SJSA1 (cell line): ENCODE results near the gene ATL1. TPM values are rescaled to one million over a fixed set of nuclear protein-coding genes. Genes with fewer than 3 reads are reported as not detected.
A peak's percentile ranks its signal among the peaks of the same experiment; 100 is the strongest.
"Not testable (repeated sequence)": the region's sequence is repeated elsewhere in the genome, so short reads cannot be mapped to it uniquely, and the experiment has no call there.

ENCODE experiments used
- DNase-seq, 2 experiments: peaks; one replicate each; pipeline ENCODE4 v3.0.0-alpha.2; 2015 to 2020; ENCODE audit warnings: low spot score in 2 of 2, low read depth in 1 of 2
- H3K27ac ChIP-seq: fragments of 250-450 bp; sonication (Bioruptor Pico); 2 replicates; pipeline ENCODE4 v1.5.1; 2020; ENCODE audit warnings: mild to moderate bottlenecking, moderate library complexity
- H3K27me3 ChIP-seq: fragments of 250-450 bp; sonication (Bioruptor Pico); replicated peaks from 2 replicates; pipeline ENCODE4 v1.5.1; 2020; ENCODE audit warnings: mild to moderate bottlenecking, moderate library complexity
- H3K36me3 ChIP-seq: fragments of 250-450 bp; sonication (Bioruptor Pico); 2 replicates; pipeline ENCODE4 v1.5.1; 2020; ENCODE audit warnings: mild to moderate bottlenecking
- H3K4me1 ChIP-seq: fragments of 250-450 bp; sonication (Bioruptor Pico); replicated peaks from 2 replicates; pipeline ENCODE4 v1.6.1; 2021; ENCODE audit warnings: mild to moderate bottlenecking
- H3K4me3 ChIP-seq: fragments of 250-450 bp; sonication (Bioruptor Pico); 2 replicates; pipeline ENCODE4 v1.5.1; 2020; ENCODE audit warnings: mild to moderate bottlenecking
- H3K9me3 ChIP-seq: fragments of 250-450 bp; sonication (Bioruptor Pico); replicated peaks from 2 replicates; pipeline ENCODE4 v1.5.1; 2020; ENCODE audit warnings: mild to moderate bottlenecking
- total RNA-seq: library from RNA; depleted of rRNA; stranded (reverse); fragments of >200 nt; shearing (Covaris generic); gene quantifications from 2 replicates; pipeline ENCODE4 v1.2.3, GENCODE V29; 2014

The ATL1 gene
- total RNA-seq, 1 experiment from 2014 or later, result 11.2 TPM

DNA sequence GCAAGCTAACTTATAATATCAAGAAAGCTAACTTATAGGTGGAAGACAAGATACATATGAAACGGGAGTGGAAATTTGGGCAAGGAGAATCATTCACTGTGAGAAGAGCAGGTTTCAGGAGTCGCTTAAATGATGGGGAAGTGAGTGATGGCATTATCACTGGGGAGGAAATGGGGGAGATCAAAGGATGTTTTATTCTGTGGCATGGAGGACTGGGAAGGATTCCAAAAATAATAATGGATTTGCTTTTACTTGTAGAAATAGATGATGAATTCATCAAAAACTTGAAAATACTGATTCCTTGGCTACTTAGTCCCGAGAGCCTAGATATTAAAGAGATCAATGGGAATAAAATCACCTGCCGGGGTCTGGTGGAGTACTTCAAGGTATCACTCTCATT is 60.4 kb downstream of the ATL1 start:
- Histone ChIP-seq H3K36me3 (no peaks in the 10 kb centered on the region), H3K4me3 (no peak overlapping the region), H3K27me3 (no peaks in the 10 kb centered on the region), H3K4me1 (no peaks in the 10 kb centered on the region), H3K9me3 (no peaks in the 10 kb centered on the region), H3K27ac (no peak overlapping the region)
- DNase-seq, result no peak

DNA sequence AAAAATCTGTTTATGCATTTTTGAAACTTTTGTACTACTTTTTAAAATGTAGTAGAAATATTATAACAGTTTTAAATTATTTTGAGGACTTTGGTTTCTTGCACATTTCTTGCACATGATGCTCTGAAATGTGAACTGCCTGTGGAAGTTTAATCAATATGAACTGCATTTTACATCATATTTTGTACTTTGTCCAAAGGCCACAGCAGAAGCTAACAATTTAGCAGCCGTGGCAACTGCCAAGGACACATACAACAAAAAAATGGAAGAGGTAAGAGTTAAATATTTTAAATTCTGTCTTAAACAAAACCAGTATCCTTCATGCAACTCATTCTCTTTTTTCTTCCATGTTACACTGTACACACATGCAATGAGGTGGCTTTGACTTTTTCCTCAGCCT is 63.0 kb downstream of the ATL1 start:
- Histone ChIP-seq H3K27ac (no peak overlapping the region), H3K9me3 (no peaks in the 10 kb centered on the region), H3K27me3 (no peaks in the 10 kb centered on the region), H3K4me3 (no peak overlapping the region), H3K36me3 (no peaks in the 10 kb centered on the region), H3K4me1 (no peaks in the 10 kb centered on the region)
- no peak for DNase-seq

DNA sequence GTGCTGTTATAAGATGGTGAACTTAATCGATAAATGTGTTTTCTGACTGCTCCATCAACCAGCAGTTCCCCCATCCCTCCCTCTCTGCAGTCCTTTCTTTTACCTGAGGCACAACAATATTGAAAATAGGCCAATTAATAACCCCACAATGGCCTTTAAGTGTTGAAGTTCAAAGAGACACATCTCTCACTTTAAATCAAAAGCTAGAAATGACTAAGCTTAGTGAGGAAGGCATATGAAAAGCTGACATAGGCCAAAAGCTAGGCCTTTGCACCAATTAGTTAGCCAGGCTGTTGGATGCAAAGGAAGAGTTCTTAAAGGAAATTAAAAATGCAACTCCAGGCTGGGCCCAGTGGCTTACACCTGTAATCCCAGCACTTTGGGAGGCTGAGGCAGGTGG is 64.5 kb downstream of the ATL1 start:
- no peaks in the 10 kb centered on the region for H3K36me3 ChIP-seq
- H3K27me3 ChIP-seq, result no peaks in the 10 kb centered on the region
- no peak overlapping the region for H3K27ac ChIP-seq
- no peak overlapping the region for H3K4me3 ChIP-seq
- H3K4me1 ChIP-seq, result no peaks in the 10 kb centered on the region
- no peaks in the 10 kb centered on the region for H3K9me3 ChIP-seq
- DNase-seq, result no peak

DNA sequence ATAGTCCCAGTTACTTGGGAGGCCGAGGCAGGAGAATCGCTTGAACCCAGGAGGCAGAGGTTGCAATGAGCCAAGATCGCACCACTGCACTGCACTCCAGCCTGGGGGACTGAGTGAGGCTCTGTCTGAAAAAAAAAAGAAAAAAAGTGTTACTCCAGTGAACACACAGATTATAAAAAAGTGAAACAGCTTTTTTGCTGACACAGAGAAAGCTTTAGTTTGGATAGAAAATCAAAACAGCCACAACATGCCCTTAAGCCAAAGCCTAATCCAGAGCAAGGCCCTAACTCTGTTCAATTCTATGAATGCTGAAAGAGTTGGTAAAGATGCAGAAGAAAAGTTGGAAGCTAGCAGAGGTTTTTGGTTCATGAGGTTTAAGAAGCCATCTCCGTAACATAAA is 65.0 kb downstream of the ATL1 start:
- H3K9me3 ChIP-seq, H3K4me3 ChIP-seq, H3K4me1 ChIP-seq, H3K27ac ChIP-seq, H3K36me3 ChIP-seq, H3K27me3 ChIP-seq, DNase-seq: not testable (repeated sequence)

DNA sequence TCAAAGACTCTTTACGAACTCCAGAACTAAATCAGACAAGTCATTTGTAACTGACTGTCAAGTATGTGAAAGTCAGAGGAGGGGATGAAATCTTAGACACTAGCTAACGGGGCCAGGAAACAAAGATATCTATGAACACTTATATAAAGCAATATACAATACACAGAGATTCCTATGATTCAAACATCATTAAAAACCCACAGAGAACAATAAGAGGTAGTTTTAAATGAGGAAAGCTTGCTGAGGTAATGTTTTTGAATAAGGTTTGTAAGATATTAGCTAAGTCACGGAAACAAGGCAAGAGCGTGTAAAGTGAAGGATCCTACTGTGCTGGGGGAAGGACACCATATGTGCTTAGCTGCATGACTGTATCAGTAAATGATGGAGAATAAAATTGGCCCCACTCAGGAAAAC is 71.5 kb downstream of the ATL1 start:
- H3K36me3 ChIP-seq, result peaks cover 19% of the 10 kb centered on the region
- no peak overlapping the region for H3K4me3 ChIP-seq
- no peaks in the 10 kb centered on the region for H3K9me3 ChIP-seq
- H3K27me3 ChIP-seq, result no peaks in the 10 kb centered on the region
- H3K4me1 ChIP-seq, result 0 out of 2 replicates have a peak, but pooled peaks cover 3% of the 10 kb centered on the region
- no peak overlapping the region for H3K27ac ChIP-seq
- no peak for DNase-seq

DNA sequence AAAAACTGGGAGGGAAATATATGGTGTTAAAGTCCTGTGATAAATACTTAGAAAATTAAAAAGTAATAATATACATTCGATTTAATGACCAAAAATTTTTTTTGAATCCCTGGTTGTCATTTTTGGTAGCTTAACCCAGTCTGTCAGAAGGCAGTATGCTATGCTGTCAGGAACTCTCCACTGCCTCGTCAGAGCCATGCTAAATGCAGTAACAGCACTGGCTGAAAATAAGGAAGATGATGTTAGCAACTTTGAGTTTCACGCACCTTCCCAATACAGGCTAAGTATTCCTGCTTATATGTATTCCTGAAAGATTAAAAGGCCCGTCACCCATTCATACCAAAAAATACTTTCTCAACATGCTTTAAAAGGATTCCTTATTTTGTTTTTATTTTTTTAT is 74.0 kb downstream of the ATL1 start:
- no peaks in the 10 kb centered on the region for H3K9me3 ChIP-seq
- H3K36me3 ChIP-seq, result peaks cover 19% of the 10 kb centered on the region
- no peak overlapping the region for H3K27ac ChIP-seq
- H3K27me3 ChIP-seq, result no peaks in the 10 kb centered on the region
- no peak for DNase-seq
- no peak overlapping the region for H3K4me3 ChIP-seq
- H3K4me1 ChIP-seq, result 0 out of 2 replicates have a peak, but pooled peaks cover 3% of the 10 kb centered on the region

DNA sequence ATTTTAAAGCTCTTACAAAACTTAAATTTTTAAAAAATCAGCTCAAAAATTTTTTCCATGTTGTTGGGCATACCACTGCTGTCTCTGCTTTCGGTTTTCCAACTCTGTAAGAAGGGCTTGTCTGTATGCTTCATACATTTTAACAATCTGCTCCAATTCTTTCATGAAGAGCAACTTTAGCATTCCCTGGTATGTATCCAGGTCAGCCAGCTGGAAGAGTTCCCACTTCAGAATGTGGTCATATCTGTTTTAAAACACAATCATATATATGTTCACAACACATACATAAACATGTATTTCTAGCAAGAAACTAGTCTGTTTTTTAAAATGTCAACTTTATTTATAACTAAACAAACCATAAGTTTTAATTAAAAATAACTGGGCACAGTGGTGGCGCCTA is 75.2 kb downstream of the ATL1 start:
- no peak for DNase-seq
- Histone ChIP-seq H3K9me3 (no peaks in the 10 kb centered on the region), H3K27ac (no peak overlapping the region), H3K4me3 (no peak overlapping the region), H3K36me3 (peaks cover 26% of the 10 kb centered on the region), H3K4me1 (0 out of 2 replicates have a peak, but pooled peaks cover 3% of the 10 kb centered on the region), H3K27me3 (no peaks in the 10 kb centered on the region)

DNA sequence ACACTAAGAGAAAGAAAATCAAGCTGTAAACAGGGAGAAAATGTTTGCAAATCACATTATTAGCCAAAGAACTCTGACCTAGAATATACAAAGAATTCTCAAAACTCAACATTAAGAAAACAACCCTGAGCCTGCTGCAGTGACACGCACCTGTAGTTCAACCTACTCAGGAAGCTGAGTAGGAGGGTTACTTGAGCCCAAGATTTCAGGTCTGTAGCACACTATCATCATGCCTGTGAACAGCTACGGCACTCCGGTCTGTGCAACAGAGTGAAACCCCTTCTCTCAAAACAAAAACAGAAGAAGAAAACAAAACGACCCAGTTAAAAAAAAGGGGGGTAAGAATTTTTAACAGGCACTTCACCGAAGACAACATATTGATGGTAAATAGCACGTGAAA is 87.3 kb downstream of the ATL1 start:
- H3K27me3 ChIP-seq, result no peaks in the 10 kb centered on the region
- peaks cover 27% of the 10 kb centered on the region for H3K4me1 ChIP-seq
- no peak overlapping the region for H3K4me3 ChIP-seq
- no peak overlapping the region for H3K27ac ChIP-seq
- H3K9me3 ChIP-seq, result no peaks in the 10 kb centered on the region
- DNase-seq, result no peak
- H3K36me3 ChIP-seq, result peaks cover 15% of the 10 kb centered on the region

DNA sequence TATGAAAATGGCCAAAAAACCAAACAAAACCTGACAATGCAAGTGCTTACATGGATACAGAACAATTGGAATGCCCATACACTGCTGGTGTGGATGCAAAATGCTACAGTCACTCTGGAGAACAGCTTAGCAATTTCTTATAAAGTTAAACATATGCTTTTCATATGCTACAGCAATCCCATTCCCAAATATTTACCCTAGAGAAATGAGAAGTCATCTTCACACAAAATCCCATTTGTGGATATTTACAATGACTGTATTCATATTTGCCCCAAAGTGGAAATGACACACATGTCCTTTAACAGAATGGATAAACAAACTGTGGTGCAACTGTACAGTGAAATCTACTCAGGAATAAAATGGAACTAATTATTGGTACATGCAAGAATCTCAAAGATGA is 87.8 kb downstream of the ATL1 start:
- DNase-seq, result no peak
- Histone ChIP-seq H3K27ac (no peak overlapping the region), H3K9me3 (no peaks in the 10 kb centered on the region), H3K36me3 (peaks cover 12% of the 10 kb centered on the region), H3K4me3 (no peak overlapping the region), H3K4me1 (peaks cover 27% of the 10 kb centered on the region), H3K27me3 (no peaks in the 10 kb centered on the region)

DNA sequence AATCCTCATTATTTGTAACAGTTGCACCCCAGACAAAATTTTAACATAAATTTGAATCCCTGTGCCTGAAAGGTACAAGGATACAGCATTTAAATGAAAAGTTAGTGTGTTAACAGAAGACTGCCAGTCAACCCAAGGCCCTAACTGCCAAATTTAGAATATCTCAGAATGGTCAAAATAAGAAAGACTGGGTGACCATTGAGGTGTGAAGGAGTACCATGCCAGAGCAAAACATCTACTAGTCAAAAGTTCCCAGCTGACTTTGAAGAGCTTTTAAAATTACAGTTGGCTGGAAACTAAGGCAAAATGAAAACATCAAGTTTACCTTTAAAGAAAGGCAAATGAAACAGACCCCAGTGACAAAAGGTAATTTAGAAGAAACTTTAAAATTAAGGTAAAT is 89.7 kb downstream of the ATL1 start:
- Histone ChIP-seq H3K27ac (no peak overlapping the region), H3K4me1 (peaks cover 27% of the 10 kb centered on the region), H3K36me3 (peaks cover 5% of the 10 kb centered on the region; the same call in 1 of the 2 replicates), H3K4me3 (no peak overlapping the region), H3K9me3 (no peaks in the 10 kb centered on the region), H3K27me3 (no peaks in the 10 kb centered on the region)
- DNase-seq, result no peak

DNA sequence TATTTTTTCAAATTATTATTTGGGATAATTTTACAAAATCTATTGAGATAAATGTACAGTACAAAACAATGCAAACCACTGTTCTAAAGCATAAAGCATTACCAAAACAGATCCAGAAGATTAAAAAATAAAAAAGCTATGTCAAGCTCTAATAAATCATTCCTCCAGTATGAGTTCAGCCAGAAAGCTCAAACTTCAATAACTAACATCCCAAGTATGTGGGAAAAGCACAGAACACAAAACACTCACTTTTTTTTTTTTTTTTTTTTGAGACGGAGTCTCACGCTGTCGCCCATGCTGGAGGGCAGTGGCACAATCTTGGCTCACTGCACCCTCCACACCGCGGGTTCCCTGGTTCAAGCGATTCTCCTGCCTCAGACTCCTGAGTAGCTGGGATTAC is 96.8 kb downstream of the ATL1 start:
- Histone ChIP-seq H3K9me3 (no peaks in the 10 kb centered on the region), H3K4me3 (no peak overlapping the region)
- no peak for DNase-seq

DNA sequence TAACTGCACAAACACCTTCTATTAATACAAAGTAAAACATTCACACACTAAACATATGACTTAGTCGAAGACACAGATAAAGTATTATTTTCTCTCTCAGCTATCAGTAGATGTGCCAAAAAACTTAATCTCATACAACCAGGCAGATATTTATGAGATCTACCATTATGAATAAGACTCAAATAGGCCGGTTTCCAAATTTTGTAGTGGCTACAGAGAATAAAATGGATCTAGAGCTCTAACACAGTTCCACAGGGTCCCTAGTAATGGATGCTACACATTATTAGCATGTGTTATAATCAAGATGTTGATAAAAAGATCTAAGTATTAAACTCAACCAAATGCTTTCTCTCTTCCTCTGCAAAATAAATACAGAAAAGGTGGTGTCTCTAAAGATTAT is 97.8 kb downstream of the ATL1 start:
- DNase-seq, result no peak
- H3K4me3 ChIP-seq, result no peak overlapping the region
- H3K27ac ChIP-seq, result peak overlapping the region; percentile 58
- peaks cover 38% of the 10 kb centered on the region for H3K36me3 ChIP-seq
- no peaks in the 10 kb centered on the region for H3K9me3 ChIP-seq
- no peaks in the 10 kb centered on the region for H3K27me3 ChIP-seq
- H3K4me1 ChIP-seq, result peaks cover 21% of the 10 kb centered on the region

More for the DNA sequence above, 96.8 kb downstream of the ATL1 start:
- Histone ChIP-seq H3K4me1 (peaks cover 21% of the 10 kb centered on the region), H3K27ac (no peak overlapping the region), H3K27me3 (no peaks in the 10 kb centered on the region), H3K36me3 (peaks cover 32% of the 10 kb centered on the region)

DNA sequence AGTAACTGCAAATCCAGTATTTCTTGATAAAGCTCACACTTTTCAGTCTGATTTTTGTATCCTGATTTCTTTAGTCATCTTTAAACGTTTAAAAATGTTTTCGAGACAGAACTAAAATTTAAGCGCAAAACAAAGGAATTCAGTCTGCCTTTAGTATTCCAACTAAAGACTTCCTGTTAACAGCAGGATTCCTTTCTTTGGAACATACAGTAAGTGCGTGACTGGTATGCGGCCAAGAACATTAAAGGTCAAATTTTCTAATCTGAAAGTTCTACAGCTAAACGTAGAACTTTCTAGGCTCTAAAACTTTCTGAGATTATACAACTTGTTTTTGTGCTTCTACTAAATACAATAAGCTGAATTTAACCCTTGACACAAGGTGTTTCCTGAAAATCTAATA is 98.3 kb downstream of the ATL1 start:
- Histone ChIP-seq H3K9me3 (no peaks in the 10 kb centered on the region), H3K27me3 (no peaks in the 10 kb centered on the region), H3K36me3 (peaks cover 38% of the 10 kb centered on the region), H3K4me1 (peaks cover 21% of the 10 kb centered on the region), H3K4me3 (no peak overlapping the region), H3K27ac (peak overlapping the region; percentile 58)
- DNase-seq, result peak in 1 of 2 experiments; percentile 34

DNA sequence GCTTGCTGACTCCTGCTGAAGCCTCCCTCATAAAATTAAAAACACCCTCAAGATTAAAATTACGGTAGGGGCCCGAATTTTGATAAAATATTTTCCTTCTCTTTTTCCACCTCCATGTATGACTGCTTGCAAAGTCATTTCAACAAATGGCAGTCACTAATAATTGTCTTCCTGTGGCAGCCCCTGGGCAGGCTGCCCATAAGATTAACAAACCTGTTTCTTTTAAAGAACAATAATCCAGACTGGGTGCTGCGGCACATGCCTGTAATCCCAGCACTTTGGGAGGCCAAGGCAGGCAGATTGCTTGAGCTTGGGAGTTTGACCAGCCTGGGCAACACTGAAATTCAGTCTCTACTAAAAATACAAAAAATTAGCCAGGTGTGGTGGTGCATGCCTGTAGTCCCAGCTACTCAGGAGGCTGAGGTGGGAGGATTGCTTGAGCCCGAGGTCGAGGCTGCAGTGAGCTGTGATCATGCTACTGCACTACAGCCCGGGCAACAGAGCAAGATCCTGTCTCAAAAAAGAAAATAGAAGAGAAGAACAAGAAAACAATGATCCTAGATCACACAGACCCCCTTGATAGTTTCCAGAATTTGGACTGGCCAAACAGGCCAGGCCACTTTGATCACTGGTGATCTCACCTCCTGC is 99.5 kb downstream of the ATL1 start:
- peak in 1 of 2 experiments; percentile 20 for DNase-seq
- Histone ChIP-seq H3K27ac (no peak overlapping the region), H3K4me3 (no peak overlapping the region), H3K4me1 (peaks cover 21% of the 10 kb centered on the region), H3K36me3 (peaks cover 40% of the 10 kb centered on the region), H3K27me3 (no peaks in the 10 kb centered on the region), H3K9me3 (no peaks in the 10 kb centered on the region)

DNA sequence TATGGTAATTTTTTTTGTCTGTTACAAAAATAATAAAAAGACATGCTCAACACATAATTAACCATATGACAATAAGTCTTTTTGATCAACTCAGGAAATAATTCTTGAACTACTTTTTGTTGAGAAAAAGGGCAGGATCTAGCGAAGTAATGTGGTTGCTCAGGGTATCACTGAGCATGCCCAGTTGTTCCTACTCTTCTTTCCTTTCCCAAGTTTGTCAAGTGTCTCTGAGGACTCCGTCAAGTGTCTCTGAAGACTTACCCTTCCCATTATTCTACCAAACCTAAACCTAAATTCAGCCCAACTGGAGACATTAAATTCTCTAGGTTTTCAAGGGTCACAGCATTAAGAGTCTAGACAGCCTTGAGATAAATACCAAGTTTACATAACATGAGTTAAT is 104.6 kb downstream of the ATL1 start:
- not testable (repeated sequence) for H3K4me3 ChIP-seq, H3K27ac ChIP-seq, H3K9me3 ChIP-seq, DNase-seq, H3K27me3 ChIP-seq
- peaks cover 11% of the 10 kb centered on the region for H3K4me1 ChIP-seq
- H3K36me3 ChIP-seq, result peaks cover 43% of the 10 kb centered on the region
